Suprapubic skin (tissue), 4 donors: ENCODE results near the gene SLC25A17.

ENCODE experiments used
- CTCF ChIP-seq, 2 donors: fragments of 200-600 bp in 1 of 2; fragments of 450-650 bp in 1 of 2; sonication (generic) in 1 of 2; IDR thresholded peaks; one replicate each; pipeline ENCODE4 v1.5.1; 2016 to 2019; ENCODE audit warnings: antibody characterized with exemption in 2 of 2, mild to moderate bottlenecking in 1 of 2, moderate library complexity in 1 of 2
- POLR2A ChIP-seq, 2 donors: fragments of 450-650 bp; IDR thresholded peaks; one replicate each; pipeline ENCODE4 v1.6.1; 2017; ENCODE audit warnings: antibody characterized with exemption in 2 of 2, mild to moderate bottlenecking in 2 of 2, moderate library complexity in 2 of 2
- POLR2AphosphoS5 ChIP-seq, 3 donors: sonication (generic); formaldehyde crosslinking; IDR thresholded peaks; one replicate each; pipeline ENCODE4 v1.6.1; 2017; ENCODE audit warnings: antibody characterized with exemption in 3 of 3

- TF ChIP-seq CTCF (IDR thresholded peaks at IDR 0.05), result no peak
- no peak for TF ChIP-seq POLR2A (IDR thresholded peaks at IDR 0.05)
- no peak for TF ChIP-seq POLR2AphosphoS5 (IDR thresholded peaks at IDR 0.05)
Observed at GRCh38 chr22:40826984-40827741, 8.0 kb upstream of the SLC25A17 start.
